UCSD-AML1 (cell line): Measurements from ENCODE around the gene WHRN.
A peak's percentile ranks its signal among the peaks of the same experiment; 100 is the strongest.

Source experiments
- DNase-seq: peaks from one replicate; lab custom pipeline; 2025; ENCODE audit not compliant: unreplicated experiment; lab: John Stamatoyannopoulos, UW

WHRN gene

DNA sequence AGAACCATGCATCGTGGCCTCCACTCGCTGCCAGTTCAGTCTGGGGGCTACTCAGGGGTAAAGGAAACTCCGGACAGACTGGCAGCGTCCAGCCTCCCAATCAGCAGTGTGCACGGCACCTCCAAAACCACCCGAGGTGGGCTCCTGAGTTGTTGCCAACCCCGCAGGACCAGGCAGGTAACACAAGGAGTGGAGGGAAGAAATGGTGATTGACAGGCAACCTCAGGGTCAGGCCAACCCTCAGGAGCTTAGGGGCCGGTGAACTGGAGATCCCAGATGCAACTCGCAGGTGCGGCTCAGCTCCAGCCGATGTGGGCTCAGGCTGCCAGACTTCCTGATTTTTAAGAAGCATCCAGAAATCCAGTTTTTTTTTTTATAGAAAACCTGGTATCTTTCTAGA, 80.1 kb downstream of the WHRN start:
- no peak for DNase-seq

GRCh38 chr9:114424126-114424525, 81.1 kb downstream of the WHRN start:
- no peak for DNase-seq

DNA sequence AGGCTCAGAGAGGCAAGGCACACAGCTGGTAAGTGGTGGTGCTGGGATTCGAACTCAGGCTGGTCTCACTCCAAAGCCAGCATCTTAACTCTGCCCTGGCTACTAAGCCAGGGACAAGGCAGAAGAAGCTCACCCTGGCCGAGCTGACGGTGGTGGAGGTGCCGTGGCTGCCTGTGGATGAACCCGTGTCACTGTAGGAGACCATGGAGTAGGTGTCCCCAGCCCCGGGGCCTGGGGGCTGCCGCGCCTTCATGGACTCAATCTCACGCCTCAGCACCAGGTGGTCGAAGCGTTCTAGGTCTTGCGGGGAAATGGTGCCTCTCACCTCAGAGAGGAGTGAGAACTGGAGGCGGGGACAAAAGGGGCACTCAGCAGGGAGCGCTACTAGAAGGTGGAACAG, 82.1 kb downstream of the WHRN start:
- no peak for DNase-seq

DNA sequence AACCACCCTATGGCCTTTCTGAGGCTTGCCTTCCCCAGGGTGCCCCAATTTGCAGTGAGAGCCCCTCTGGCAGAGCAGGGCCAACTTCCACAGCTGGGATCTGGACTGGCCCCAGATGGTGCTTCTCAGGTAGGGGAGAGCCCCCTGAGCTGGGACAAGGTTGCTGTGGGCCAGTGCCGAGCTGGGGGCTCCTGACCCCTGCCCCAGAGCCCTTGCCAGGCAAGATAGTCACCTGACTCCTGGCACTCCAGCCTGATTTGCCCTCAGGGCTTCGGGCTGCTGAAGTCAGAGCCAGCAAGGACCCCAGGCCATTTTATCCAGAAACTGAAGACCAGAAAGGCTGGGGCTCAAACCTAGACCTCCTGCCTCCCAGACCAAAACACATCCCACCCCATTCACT, 84.1 kb downstream of the WHRN start:
- no peak for DNase-seq

GRCh38 chr9:114419796-114420195, 85.5 kb downstream of the WHRN start:
- DNase-seq, result no peak

DNA sequence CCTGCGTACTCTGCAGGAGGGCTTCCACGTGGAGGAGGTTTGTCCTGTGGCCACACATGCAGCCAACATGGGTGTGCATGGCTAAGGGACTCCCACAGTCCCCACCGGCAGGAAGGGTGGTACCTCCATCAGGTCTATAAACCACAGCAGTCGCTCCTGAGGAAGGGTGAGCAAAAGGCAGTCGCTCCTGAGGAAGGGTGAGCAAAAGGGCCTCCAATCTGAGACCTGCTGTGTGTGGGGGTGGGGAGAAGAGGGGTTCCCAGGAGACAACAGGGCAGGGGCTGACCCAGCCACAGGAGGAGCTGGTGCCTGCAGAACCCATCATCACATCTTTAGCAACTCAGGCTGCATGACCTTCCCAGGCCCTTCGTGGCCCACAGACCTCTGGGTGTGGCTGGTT, 87.2 kb downstream of the WHRN start:
- no peak for DNase-seq

DNA sequence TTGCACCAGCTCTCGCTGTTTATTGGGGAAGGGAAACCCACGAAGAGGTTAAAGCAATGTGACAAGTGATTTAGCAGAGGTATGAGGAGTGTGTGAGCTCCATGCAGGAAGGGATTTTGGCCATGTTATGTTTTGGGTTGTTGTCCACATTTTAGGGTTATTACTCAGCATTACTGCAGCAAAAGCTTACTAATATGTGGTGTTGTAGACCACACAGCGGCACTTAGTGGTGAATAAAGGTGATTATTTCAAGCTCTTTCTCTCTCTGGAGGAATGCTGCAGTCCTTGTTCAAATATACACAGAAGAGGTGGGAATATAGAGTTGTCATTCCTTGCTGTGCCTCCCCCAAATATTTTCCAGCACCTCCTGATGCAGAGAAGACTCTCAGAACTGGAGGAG, 87.8 kb downstream of the WHRN start:
- DNase-seq, result no peak

DNA sequence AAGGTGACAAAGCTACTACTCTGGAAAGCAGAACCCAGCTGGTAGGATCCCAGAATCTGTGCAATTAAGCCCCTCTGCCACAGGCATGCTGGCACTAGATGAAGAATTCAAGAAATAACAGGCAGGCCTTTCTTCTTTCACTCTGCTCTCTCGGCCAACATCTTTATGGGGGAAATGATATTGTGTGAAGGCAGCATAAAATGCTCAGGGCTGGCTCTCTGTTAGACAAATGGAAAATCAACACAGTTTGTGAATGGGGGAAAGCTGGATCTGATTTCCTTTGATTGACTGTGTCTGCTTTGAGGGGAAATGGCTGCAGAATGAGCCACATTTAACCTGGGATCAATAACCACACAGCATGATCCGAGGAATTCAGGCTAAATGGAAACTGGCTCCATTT, 88.4 kb downstream of the WHRN start:
- DNase-seq, result no peak

- DNase-seq, result no peak
Observed at GRCh38 chr9:114416290-114416689, 89.0 kb downstream of the WHRN start.

- no peak for DNase-seq
Observed at GRCh38 chr9:114414346-114414745, 90.9 kb downstream of the WHRN start.

DNA sequence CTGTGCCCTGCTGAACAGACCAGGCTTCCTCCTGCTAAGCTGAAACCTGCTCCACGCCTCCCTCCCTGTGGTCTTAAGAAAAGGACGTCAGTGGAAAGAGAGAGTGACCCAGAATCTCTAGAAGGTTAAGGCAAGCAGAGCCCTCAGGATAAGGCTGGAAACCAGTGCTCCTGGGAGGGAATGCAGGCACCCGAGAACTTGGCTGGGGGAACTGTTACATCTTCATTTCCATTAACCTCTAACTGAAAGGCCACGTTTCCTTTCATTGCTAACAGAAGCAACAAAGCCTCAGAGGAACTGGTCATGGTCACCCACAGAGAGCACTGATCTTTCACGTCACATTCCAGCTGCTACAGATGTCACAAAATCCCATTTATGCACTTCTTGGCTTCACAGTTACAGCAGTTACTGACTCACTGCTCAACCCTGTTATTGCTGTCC, 91.4 kb downstream of the WHRN start:
- no peak for DNase-seq

GRCh38 chr9:114412048-114412683, 93.1 kb downstream of the WHRN start:
- DNase-seq, result no peak

GRCh38 chr9:114411452-114411851, 93.8 kb downstream of the WHRN start:
- no peak for DNase-seq

DNA sequence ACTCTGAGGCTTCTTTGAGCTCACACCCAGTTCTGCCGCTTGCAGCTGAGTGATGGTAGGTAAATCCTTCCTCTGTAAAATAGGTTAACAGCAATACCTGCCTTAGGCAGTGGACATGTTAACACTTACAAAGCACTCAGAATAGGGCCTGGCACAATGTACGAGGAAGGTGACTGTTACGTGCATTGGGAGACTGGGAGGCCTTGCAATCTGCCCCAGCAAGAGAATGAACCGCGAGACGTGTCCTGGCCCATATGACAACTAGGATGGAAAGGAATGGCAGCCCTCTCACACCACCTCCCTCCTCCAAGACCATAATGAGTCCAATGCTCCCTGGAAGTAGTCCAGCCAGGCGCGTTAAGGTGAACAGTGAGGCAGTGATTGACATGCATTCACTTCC, 94.4 kb downstream of the WHRN start:
- DNase-seq, result no peak

DNA sequence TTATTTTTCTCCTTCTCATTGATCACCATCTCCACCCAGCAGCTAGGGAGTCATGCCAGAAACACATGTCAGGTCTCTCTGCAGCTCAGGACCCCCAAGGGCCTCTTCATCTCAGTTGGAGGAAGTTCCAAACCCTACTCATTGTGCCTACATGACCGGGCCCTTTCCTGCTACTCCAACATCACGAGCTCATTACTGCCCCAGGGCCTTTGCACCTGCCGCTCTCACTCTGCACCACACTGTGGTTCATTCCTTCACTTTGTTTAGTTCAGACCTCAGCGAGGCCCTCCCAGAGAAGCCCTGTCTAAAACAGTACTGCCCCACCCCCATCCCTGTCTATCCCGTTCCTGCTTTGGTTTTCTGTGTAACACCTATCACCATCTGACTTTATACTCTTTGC, 95.4 kb downstream of the WHRN start:
- DNase-seq, result no peak

- no peak for DNase-seq
Observed at GRCh38 chr9:114409103-114409780, 96.0 kb downstream of the WHRN start.

- no peak for DNase-seq
Observed at GRCh38 chr9:114408645-114409044, 96.6 kb downstream of the WHRN start.

GRCh38 chr9:114407889-114408288, 97.4 kb downstream of the WHRN start:
- DNase-seq, result no peak

GRCh38 chr9:114406441-114406840, 98.8 kb downstream of the WHRN start:
- no peak for DNase-seq

DNA sequence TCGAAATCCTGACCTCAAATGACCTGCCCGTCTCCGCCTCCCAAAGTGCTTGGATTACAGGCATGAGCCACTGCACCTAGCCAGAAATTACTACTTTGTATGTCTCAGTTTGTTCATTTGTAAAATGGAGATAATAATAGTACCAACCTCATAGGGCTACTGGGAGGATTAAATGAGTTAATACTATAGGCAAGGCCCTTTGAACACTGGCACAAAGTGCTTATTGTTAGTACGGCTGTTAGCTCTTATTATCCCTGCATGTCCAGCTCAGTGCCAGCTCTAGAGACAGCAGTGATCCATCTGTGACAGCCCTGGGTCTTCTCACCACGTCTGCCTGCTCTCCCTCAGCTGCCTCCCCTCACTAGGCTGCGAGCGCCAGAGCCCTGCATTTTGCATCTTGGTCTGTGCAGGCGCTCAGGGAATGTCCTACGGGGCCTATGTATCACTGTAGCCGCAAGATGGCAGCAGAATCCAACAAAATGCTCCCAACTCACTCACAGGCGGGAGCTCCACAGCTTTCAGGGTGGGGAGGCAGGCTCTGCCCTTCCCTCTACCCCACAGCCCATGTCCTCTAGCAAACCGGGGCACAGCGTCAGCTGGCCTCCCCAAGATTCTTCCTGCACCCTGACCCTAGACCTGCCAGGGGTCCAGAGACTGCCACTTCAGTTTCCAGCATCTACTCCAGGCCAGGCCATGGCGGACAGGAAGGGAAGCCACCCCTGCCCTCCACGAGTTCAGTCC, 99.8 kb downstream of the WHRN start:
- peak; percentile 74 for DNase-seq

DNA sequence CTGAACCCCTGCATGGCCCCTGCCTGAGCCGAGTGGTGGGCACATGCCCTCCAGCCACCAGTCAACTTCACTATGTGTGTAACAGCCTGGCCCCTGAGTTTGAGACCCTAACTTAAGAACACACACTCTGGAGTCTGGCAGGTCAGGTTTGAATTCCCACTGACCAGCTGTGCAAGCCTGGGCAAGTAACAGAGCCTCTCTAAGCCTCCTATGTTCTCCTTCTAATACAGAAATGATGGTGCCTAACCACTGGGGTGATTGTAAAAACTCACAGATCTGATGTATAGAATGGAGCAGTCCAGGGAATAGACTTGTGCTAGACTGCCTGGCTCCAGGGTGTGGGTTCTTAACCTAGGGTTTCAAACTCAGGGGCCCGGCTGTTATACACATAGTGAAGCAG, 100.7 kb downstream of the WHRN start:
- DNase-seq, result no peak

DNA sequence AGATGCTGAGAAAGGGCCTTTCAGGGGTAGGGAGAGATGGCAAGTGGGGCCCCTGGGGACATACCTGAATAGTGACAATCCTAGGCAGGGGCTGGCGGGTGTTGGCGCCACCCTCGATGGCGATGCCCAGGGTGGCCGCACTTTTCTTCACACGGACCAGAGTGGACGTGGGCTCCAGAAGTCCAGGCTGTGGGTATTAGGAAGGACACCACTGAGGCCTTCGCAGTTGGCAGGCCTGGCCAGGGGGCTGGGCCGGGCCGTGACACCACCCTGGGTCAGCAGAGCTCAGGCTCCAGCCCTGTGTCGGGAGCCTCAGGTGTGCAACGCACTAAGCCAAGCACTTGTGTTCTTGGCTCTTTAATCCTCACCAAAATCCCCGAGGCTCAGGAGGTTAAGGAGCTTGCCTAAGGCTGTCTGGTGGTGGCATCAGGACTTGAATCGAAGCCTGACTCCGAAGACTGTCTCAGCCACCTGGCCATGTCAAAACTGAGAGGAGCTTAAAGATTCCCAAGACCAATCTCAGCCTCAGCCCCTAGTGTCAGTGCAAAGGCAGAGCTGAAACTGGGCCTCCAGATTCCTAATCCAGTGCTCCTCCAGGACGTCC, 102.0 kb downstream of the WHRN start:
- no peak for DNase-seq
